Uterus (tissue), 4 donors: Measurements from ENCODE around the gene PROK1. TPM values are rescaled to one million over a fixed set of nuclear protein-coding genes. Genes with fewer than 3 reads are reported as not detected.

Experiments
- DNase-seq, 2 donors: peaks; one replicate each; pipeline ENCODE4 v3.0.0-alpha.2; 2019 to 2020
- H3K27ac ChIP-seq, 2 donors: fragments of 200-600 bp; sonication (generic); 1 replicate in 1 of 2; 2 replicates in 1 of 2; pipeline ENCODE4 v1.5.1; 2016 to 2018
- H3K27me3 ChIP-seq, 2 donors: fragments of 200-600 bp; sonication (generic); one replicate each; pipeline ENCODE4 v1.5.1; 2018 to 2019; ENCODE audit warnings: control low read depth in 1 of 2
- H3K36me3 ChIP-seq, 2 donors: fragments of 200-600 bp; sonication (generic); one replicate each; pipeline ENCODE4 v1.5.1; 2019; ENCODE audit warnings: control low read depth in 1 of 2
- H3K4me1 ChIP-seq, 2 donors: fragments of 200-600 bp; sonication (generic); one replicate each; pipeline ENCODE4 v1.5.1; 2018 to 2019; ENCODE audit warnings: control low read depth in 1 of 2
- H3K4me3 ChIP-seq, 2 donors: fragments of 200-600 bp; sonication (generic); 1 replicate in 1 of 2; 2 replicates in 1 of 2; pipeline ENCODE4 v1.5.1; 2018 to 2019; ENCODE audit warnings: mild to moderate bottlenecking in 1 of 2
- H3K9me3 ChIP-seq, 2 donors: fragments of 200-600 bp; sonication (generic); one replicate each; pipeline ENCODE4 v1.5.1; 2019; ENCODE audit warnings: control low read depth in 1 of 2
- CTCF ChIP-seq, 4 experiments: fragments of 200-600 bp in 2 of 4; fragments of 450-650 bp in 2 of 4; sonication (generic) in 2 of 4; IDR thresholded peaks; one replicate each; pipeline ENCODE4 v1.5.1; 2016 to 2019; ENCODE audit warnings: antibody characterized with exemption in 4 of 4, mild to moderate bottlenecking in 2 of 4, moderate library complexity in 1 of 4
- POLR2A ChIP-seq, 2 donors: fragments of 450-650 bp; IDR thresholded peaks; one replicate each; pipeline ENCODE4 v1.6.1; 2016; ENCODE audit warnings: antibody characterized with exemption in 2 of 2, mild to moderate bottlenecking in 1 of 2, moderate library complexity in 1 of 2
- intact Hi-C: fragments of 100-400 bp; cut with DNase I; formaldehyde crosslinking; loops from one replicate; pipeline ENCODE4 v1.15.1; 2023; ENCODE audit warnings: low total_unique reads
- total RNA-seq, 4 donors: library from RNA; depleted of rRNA in 3 of 4; stranded (reverse); fragments of >200 nt in 3 of 4; gene quantifications; one replicate each; pipeline versions ENCODE4 v1.1.0 to v1.2.4, GENCODE V29; 2014 to 2023
- donor health status: DM: yes; HTN: yes; CAD: no.

Gene PROK1
- total RNA-seq, 4 donors from 2014 or later: 1.4 TPM; not detected in 3

- TF ChIP-seq CTCF (IDR thresholded peaks at IDR 0.05) (no peak), POLR2A (IDR thresholded peaks at IDR 0.05) (no peak)
- Histone ChIP-seq H3K9me3 (no peaks in the 10 kb centered on the region), H3K4me1 (no peaks in the 10 kb centered on the region), H3K27me3 (no peaks in the 10 kb centered on the region), H3K4me3 (no peak overlapping the region), H3K36me3 (no peaks in the 10 kb centered on the region), H3K27ac (no peak overlapping the region)
- DNase-seq: no peak
- intact Hi-C loops: no loop called here
These were observed 30.8 kb upstream of the PROK1 start for GRCh38 chr1:110420023-110420662.

- H3K27me3 ChIP-seq: no peaks in the 10 kb centered on the region
- no peak overlapping the region for H3K4me3 ChIP-seq
- no peak for DNase-seq
- H3K36me3 ChIP-seq: no peaks in the 10 kb centered on the region
- H3K27ac ChIP-seq: no peak overlapping the region
- intact Hi-C loops: no loop called here
- TF ChIP-seq CTCF (IDR thresholded peaks at IDR 0.05) (no peak), POLR2A (IDR thresholded peaks at IDR 0.05) (no peak)
- no peaks in the 10 kb centered on the region for H3K9me3 ChIP-seq
- H3K4me1 ChIP-seq: no peaks in the 10 kb centered on the region
These were observed 29.8 kb upstream of the PROK1 start for GRCh38 chr1:110420874-110421793.

GRCh38 chr1:110424699-110425611, 26.0 kb upstream of the PROK1 start:
- Histone ChIP-seq H3K9me3 (no peaks in the 10 kb centered on the region), H3K4me1 (no peaks in the 10 kb centered on the region), H3K36me3 (no peaks in the 10 kb centered on the region), H3K27ac (no peak overlapping the region), H3K4me3 (no peak overlapping the region), H3K27me3 (no peaks in the 10 kb centered on the region)
- DNase-seq: no peak
- TF ChIP-seq CTCF (IDR thresholded peaks at IDR 0.05) (no peak), POLR2A (IDR thresholded peaks at IDR 0.05) (no peak)
- intact Hi-C loops: no loop called here

- H3K4me1 ChIP-seq: no peaks in the 10 kb centered on the region
- no peaks in the 10 kb centered on the region for H3K27me3 ChIP-seq
- TF ChIP-seq CTCF (IDR thresholded peaks at IDR 0.05) (no peak), POLR2A (IDR thresholded peaks at IDR 0.05) (no peak)
- no peak for DNase-seq
- H3K9me3 ChIP-seq: no peaks in the 10 kb centered on the region
- H3K4me3 ChIP-seq: no peak overlapping the region
- intact Hi-C loops: no loop called here
- H3K36me3 ChIP-seq: no peaks in the 10 kb centered on the region
- no peak overlapping the region for H3K27ac ChIP-seq
These were observed 25.3 kb upstream of the PROK1 start for GRCh38 chr1:110425612-110426152.
